COLO829 (cell line): Measurements from ENCODE around the gene EHBP1L1.
"Not testable (repeated sequence)": the region's sequence is repeated elsewhere in the genome, so short reads cannot be mapped to it uniquely, and the experiment has no call there.

Experiments used
- DNase-seq: peaks from one replicate; pipeline ENCODE4 v3.0.0; 2012; ENCODE audit warnings: low spot score

The EHBP1L1 gene

GRCh38 chr11:65560555-65561418 is 15.1 kb upstream of the EHBP1L1 start:
- DNase-seq, result no peak

- DNase-seq, result no peak
Observed at GRCh38 chr11:65562020-65562419, 13.8 kb upstream of the EHBP1L1 start.

- DNase-seq, result no peak
Observed at GRCh38 chr11:65562788-65563187, 13.1 kb upstream of the EHBP1L1 start.

- no peak for DNase-seq
Observed at GRCh38 chr11:65563601-65564000, 12.3 kb upstream of the EHBP1L1 start.

DNA sequence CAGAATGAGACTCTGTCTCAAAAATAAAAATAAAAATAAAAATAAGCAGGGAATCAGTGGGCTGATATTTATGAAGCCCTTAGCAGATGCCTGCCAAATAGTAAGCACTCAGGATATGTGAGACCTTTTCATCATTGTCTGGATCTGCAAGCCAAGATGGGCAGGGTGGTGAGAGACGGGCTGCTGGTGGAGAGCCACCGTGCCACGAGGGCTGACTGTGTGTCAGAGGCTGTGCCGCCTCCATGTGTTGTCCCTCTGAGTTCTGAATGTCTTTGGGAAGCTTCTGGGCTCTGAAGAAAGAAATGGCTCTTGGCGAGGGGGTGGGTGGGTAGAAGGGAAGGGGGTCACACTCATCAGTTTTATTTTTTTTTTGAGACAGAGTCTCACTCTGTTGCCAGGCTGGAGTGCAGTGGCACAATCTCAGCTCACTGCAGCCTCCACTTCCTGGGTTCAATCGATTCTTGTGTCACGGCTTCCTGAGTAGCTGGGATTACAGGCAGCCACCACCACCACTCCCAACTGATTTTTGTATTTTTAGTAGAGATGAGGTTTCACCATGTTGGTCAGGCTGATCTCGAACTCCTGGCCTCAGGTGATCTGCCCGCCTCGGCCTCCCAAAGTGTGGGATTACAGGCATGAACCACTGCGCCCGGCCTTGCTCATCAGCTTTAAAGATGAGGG is 10.8 kb upstream of the EHBP1L1 start:
- DNase-seq, result not testable (repeated sequence)

GRCh38 chr11:65565624-65566453 is 10.0 kb upstream of the EHBP1L1 start:
- DNase-seq, result no peak

DNA sequence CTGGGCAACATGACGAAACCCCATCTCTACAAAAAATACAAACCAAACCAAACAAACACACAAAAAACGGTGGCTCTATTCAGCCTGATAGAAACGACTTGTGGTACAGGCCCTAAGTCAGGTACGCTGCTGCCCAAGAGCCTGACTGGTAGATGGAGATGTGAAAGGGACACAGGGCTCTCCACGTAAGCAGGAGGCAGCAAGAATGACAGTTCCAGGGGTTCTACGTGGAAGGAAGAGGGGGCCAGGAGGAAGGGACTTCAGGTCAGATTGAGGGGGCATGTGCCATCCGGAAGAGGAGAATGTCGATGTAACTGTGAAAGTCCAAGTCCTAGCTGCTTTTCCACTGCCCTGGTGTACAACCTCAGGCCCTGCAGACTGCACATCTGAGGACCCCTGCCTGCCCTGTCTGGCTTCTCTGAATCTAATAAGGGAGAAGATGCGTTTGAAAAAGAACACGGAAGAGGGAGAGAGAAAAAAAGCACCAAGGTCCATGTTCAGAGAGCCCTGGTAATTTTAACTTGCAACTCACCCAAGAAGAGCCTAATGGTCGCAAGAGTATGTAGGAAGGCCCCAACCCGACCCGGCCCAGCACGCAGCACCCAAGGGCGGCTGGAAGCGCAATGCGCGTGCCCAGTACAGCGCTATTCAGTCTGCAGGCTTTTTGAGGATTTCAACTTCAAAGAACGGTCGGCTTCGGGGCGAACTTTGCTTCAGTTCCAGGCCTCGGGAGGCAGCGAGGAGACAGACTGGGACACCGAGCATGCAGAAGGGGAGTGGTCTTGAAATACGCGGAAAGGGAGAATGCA is 6.5 kb upstream of the EHBP1L1 start:
- no peak for DNase-seq

DNA sequence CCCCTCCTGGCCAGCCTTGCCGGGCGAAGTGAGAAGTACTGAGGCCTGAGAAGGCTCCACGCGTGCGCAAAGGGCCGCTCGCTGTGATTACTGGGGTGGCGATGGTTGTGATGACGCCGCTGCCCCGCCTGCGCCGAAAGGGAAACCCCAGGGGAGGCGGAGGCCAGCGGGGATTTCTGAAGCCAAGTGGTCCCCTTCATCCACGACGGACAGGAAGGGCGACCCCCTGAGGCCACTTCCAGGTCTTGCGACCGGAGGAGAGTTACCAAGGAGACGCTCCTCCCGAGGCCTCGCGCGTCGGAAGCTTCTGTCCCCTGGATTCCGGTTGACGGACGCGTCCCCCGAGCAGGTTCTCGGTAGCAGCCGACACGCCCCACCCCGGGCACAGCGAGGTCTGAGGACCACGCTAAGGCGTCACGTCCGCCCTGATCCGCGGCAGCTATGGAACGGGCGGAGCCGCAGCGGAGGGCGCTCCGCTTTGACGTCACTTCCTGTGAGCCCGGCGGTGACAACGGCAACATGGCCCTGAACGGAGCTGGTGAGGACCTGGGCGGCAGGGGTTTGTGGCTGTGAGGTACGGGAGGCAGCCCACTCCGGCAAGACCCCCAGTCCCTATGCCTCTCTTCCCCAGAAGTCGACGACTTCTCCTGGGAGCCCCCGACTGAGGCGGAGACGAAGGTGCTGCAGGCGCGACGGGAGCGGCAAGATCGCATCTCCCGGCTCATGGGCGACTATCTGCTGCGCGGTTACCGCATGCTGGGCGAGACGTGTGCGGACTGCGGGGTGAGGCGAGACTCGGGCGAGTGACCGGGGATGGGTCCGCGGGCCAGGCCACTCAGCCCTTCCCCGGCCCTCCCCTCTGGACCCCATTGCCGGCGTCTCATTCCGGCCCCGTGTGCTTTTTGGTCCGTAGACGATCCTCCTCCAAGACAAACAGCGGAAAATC is 5.6 kb upstream of the EHBP1L1 start, which contains the start of gene ZNRD2:
Gene ZNRD2 (plus strand): TSS at position 505 of the 946 bp plus-strand sequence. CDS start 15 bp downstream, at position 520.
- DNase-seq, result peak; percentile 94

- DNase-seq, result no peak
Observed at GRCh38 chr11:65571420-65571819, 4.4 kb upstream of the EHBP1L1 start.

- no peak for DNase-seq
Observed at GRCh38 chr11:65571940-65572339, 3.9 kb upstream of the EHBP1L1 start.

GRCh38 chr11:65572356-65573051 is 3.3 kb upstream of the EHBP1L1 start, which contains the start of gene FAM89B:
Gene FAM89B (plus strand): TSS chr11:65572538. CDS start chr11:65572670, 132 bp downstream.
- DNase-seq, result peak; percentile 72

DNA sequence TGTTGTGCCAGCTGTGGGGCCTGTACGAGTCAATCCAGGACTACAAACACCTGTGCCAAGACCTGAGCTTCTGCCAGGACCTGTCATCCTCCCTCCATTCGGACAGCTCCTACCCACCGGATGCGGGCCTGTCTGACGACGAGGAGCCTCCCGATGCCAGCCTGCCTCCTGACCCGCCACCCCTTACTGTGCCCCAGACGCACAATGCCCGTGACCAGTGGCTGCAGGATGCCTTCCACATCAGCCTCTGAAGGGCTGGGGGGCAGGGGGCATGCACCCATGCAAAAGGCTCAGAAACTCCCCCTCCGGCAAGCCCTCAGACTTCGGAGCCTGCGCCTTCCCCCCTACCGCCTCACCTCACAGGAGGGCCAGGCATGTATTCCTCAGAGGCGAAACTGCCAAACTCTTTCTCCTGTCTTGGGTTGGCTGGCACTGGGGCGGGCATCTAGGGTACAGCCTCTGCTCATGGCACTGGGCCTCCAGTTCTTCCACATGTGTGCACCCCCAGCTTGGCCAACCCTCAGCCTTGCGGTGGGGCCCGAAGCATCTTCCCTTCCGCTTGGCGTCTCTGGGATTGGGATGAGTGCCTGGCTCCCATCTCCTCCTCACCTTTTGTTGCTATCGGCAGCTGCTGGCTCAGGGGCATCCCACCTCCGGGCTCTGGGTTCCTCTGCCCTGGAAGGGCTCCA is 2.3 kb upstream of the EHBP1L1 start:
- no peak for DNase-seq

- DNase-seq, result peak; percentile 96
Observed at GRCh38 chr11:65574109-65574810, 1.6 kb upstream of the EHBP1L1 start.

GRCh38 chr11:65574811-65575567 is 864 bp upstream of the EHBP1L1 start:
- no peak for DNase-seq

DNA sequence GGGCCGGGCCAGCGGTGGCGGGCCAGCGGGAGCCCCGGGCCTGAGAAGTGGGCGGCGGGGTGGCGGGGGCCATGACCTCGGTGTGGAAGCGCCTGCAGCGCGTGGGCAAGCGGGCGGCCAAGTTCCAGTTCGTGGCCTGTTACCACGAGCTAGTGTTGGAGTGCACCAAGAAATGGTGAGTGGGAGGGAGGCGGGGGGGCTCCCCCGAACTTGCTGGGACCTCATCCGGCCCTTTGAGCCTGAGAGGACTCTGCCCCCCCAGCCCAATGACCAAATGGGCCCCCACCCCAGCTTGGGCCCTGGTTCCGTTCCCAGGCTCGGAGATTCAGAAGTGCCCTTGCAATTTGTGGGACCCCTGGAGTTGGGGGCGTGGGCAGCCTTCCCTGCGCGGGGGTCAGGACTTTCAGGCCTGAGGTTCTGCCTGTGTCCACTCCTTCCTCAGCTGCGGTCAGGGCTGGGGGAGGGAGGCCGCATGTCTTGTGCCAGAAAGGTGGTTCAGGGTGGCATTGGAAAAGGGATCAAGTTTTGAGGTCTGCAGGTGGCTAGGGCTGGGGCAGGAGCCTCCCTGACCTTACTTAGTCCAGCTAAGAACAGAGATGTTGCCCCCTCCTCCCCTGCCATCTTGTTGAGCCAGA is 496 bp downstream of the EHBP1L1 start:
- DNase-seq, result no peak

DNA sequence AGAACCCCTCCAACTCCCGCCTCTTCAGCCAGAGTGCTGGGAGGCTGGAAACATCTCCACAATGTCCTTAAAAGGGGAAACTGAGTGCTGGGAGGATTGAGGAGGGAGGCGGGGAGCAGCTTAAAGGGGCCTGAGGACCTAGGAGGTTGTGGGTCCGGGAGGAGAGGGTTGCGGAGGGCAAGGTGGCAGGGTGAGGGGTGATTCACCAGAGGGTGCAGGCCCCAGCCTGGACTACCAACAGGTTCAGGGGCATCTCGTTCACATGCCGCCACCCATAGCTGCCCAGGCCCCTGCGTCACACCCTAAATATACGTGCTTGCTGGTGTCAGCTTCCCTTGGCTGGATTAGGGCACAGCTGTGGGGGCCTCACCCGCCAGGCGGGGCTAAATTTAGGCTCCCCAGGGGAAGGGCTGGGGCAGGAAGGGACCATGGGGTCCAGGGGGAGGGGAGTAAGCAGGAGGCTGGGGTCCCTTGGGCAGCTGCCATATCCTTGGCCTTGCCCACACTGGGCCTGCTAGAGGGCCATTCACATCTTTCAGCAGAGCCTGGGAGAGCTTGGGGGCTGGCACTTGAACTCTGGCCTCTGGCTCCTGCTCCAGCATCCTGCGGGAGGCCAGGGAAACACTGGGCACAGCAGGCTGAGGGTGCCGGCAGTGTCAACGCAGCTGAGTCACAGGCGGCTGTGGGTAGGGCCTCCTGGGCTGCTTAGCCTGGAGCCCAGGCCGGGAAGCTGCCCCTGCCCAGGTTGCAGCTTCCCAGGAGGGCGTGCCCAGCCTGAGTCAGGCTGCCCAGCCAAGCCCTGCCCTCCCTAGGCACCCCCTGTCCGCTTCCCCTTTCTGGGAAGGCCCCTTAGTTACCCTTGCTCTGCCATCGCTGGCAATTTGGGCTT is 1.3 kb downstream of the EHBP1L1 start:
- DNase-seq, result peak; percentile 61
